NCI-H82 treated with DMSO at 0.1 percent for 48 hours (cell line): ENCODE results near the gene VAMP3.
A peak's percentile ranks its signal among the peaks of the same experiment; 100 is the strongest.

ENCODE experiments used
- DNase-seq: peaks from one replicate; lab custom pipeline; 2025; ENCODE audit not compliant: unreplicated experiment; lab: John Stamatoyannopoulos, UW

VAMP3 gene

DNA sequence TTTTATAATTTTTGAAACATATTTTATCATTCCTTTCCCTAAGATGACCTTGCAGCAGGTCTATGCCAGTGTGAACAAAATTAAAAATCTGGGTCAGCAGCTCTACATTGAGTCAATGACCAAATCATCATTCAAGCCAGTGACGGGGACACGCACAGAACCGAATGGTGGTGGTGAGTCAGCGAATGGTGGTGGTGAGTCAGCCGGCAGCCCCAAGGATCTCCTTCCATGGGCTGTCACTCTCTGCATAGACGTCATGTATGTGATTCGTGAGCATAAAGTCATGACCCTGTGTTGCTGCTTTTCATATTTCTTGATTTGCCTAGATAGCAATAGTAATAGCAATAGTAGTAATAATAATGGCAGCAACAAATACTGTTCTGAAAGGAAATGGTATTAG is 39.3 kb downstream of the VAMP3 start:
- DNase-seq, result no peak

DNA sequence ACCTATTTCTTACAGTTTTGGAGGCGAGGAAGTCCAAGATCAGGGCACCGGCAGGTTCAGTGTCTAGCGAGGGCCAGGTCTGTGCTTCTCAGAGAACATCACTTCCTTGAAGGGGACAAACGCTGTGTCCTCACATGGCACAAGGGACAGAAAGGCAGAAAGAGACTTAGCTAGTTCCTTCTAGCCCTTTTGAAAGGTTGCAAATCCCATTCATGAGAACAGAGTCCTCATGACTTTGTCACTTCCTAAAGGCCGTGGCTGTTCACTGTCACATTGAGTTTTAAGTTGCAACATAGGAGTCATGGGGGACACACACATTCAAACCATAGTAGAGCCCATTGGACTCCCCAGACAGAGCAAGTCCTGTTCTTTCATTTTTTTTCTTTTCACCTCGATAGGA is 40.4 kb downstream of the VAMP3 start:
- DNase-seq, result no peak

DNA sequence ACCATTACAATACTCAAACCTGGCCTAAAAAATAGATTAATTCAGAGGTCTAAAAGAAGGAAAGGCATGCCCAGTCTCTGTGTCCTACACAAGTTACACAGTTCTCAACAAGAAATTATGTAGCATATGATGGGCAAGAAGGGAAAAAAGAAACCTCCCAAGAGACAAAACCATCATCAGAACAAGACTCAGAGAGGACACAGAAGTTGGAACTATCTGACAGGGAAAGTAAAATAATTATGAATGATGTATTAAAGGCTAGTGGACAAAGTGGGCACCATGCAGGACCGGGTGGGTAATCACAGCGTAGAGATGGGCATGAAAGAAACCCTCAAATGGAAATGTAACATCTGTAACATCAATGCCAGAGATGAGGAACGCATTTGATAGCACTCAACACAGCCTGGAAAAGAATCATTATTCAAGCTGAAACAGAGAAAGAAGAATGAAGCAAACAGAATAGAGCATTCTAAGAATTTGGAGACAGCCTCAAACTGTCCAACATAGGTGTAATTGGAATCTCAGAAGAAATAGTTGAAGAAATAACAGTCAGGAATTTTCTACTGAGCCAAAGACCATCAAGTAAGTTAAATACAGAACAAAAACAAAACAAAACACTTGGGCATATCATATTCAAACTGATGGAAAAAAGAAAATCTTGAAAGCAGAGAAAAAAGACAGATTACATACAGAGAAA is 42.7 kb downstream of the VAMP3 start:
- no peak for DNase-seq

- peak; percentile 9 for DNase-seq
Measured at GRCh38 chr1:7821282-7821681, 50.2 kb downstream of the VAMP3 start.

DNA sequence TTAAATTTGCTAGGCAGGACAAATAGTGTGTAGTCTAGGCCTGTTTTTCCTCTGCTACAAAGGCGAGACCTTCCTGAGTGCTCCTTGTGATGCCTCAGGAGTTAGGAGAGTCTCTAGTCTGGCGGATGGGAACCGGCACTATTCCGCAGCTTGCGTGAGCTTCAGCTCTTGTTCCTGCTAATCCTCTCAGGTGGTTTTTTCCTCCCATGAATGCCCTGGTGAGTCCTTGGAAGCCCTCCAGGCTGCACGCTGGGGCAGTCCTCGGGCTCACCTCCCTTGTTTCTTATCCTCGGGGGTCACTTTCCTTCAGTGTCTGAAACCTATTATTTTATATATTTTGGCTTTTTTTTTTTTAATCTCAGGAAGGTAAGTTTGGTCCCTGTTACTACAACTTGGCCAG is 53.6 kb downstream of the VAMP3 start:
- no peak for DNase-seq

GRCh38 chr1:7826363-7826762 is 55.3 kb downstream of the VAMP3 start:
- no peak for DNase-seq

GRCh38 chr1:7827126-7827955 is 56.2 kb downstream of the VAMP3 start:
- no peak for DNase-seq
